H9 (cell line): Measurements from ENCODE around the gene ARHGAP24. TPM values are rescaled to one million over a fixed set of nuclear protein-coding genes. Genes with fewer than 3 reads are reported as not detected.

Source experiments
- DNase-seq: peaks from one replicate; pipeline ENCODE4 v3.0.0-alpha.2; 2017
- H2AFZ ChIP-seq: one replicate; pipeline ENCODE4 v1.6.1; 2013; ENCODE audit warnings: mild to moderate bottlenecking, low read length, control low read depth, moderate library complexity
- H2AK5ac ChIP-seq: 2 replicates; pipeline ENCODE4 v1.6.1; 2013; ENCODE audit warnings: low read length, control low read depth, mixed read lengths; ENCODE audit not compliant: insufficient read length
- H2BK120ac ChIP-seq: one replicate; pipeline ENCODE4 v1.6.1; 2013; ENCODE audit warnings: low read depth, mild to moderate bottlenecking, low read length, control low read depth, inconsistent platforms; ENCODE audit not compliant: poor library complexity, severe bottlenecking
- H2BK12ac ChIP-seq: 2 replicates; pipeline ENCODE4 v1.6.1; 2013; ENCODE audit warnings: low read length, control low read depth, mixed read lengths, low read depth; ENCODE audit not compliant: insufficient read length
- H2BK15ac ChIP-seq: 2 replicates; pipeline ENCODE4 v1.6.1; 2013; ENCODE audit warnings: low read depth, low read length, control low read depth
- H2BK20ac ChIP-seq: one replicate; pipeline ENCODE4 v1.6.1; 2013; ENCODE audit warnings: low read depth, mild to moderate bottlenecking, low read length, control low read depth, inconsistent platforms; ENCODE audit not compliant: poor library complexity, severe bottlenecking
- H2BK5ac ChIP-seq: 2 replicates; pipeline ENCODE4 v1.6.1; 2013; ENCODE audit warnings: low read length, control low read depth, mixed read lengths; ENCODE audit not compliant: insufficient read length
- H3K14ac ChIP-seq: 2 replicates; pipeline ENCODE4 v1.6.1; 2013; ENCODE audit warnings: low read length, control low read depth; ENCODE audit not compliant: insufficient read depth
- H3K18ac ChIP-seq: 2 replicates; pipeline ENCODE4 v1.6.1; 2013; ENCODE audit warnings: low read depth, mild to moderate bottlenecking, mixed read lengths, low read length, control low read depth; ENCODE audit not compliant: insufficient read length
- H3K23ac ChIP-seq: 2 replicates; pipeline ENCODE4 v1.6.1; 2013; ENCODE audit warnings: low read length, control low read depth, mixed read lengths, low read depth; ENCODE audit not compliant: insufficient read length
- H3K23me2 ChIP-seq: 2 replicates; pipeline ENCODE4 v1.6.1; 2013; ENCODE audit warnings: low read depth, mild to moderate bottlenecking, mixed read lengths, low read length, control low read depth; ENCODE audit not compliant: insufficient read length, poor library complexity, severe bottlenecking
- H3K27ac ChIP-seq: 2 replicates; pipeline ENCODE4 v1.5.1; 2013; ENCODE audit warnings: low read length, control low read depth, mixed read lengths, low read depth; ENCODE audit not compliant: insufficient read length
- H3K27me3 ChIP-seq: 2 replicates; pipeline ENCODE4 v1.6.1; 2013; ENCODE audit warnings: low read length, control low read depth, inconsistent platforms; ENCODE audit not compliant: insufficient read depth
- H3K4ac ChIP-seq: 2 replicates; pipeline ENCODE4 v1.6.1; 2013; ENCODE audit warnings: low read depth, mild to moderate bottlenecking, control low read depth, inconsistent platforms, low read length, moderate library complexity
- H3K4me1 ChIP-seq: 2 replicates; pipeline ENCODE4 v1.6.1; 2013; ENCODE audit warnings: low read length, control low read depth, inconsistent platforms; ENCODE audit not compliant: insufficient read depth
- H3K4me2 ChIP-seq: 2 replicates; pipeline ENCODE4 v1.6.1; 2013; ENCODE audit warnings: low read length, control low read depth, mixed read lengths; ENCODE audit not compliant: insufficient read length, insufficient read depth
- H3K56ac ChIP-seq: 2 replicates; pipeline ENCODE4 v1.6.1; 2013; ENCODE audit warnings: low read depth, mild to moderate bottlenecking, mixed read lengths, low read length, control low read depth; ENCODE audit not compliant: insufficient read length
- H3K79me1 ChIP-seq: 2 replicates; pipeline ENCODE4 v1.6.1; 2013; ENCODE audit warnings: low read depth, mild to moderate bottlenecking, moderate library complexity, low read length, control low read depth, inconsistent platforms; ENCODE audit not compliant: insufficient read depth, poor library complexity, severe bottlenecking
- H3K79me2 ChIP-seq: 2 replicates; pipeline ENCODE4 v1.6.1; 2013; ENCODE audit warnings: low read length, control low read depth, inconsistent platforms; ENCODE audit not compliant: insufficient read depth
- H3K9ac ChIP-seq: 2 replicates; pipeline ENCODE4 v1.6.1; 2013; ENCODE audit warnings: low read length, control low read depth, mixed read lengths; ENCODE audit not compliant: insufficient read length; ENCODE audit errors: extremely low read depth
- H3K9me3 ChIP-seq: one replicate; pipeline ENCODE4 v1.6.1; 2013; ENCODE audit warnings: low read depth, low read length, inconsistent platforms; ENCODE audit not compliant: control insufficient read depth
- H3T11ph ChIP-seq: one replicate; pipeline ENCODE4 v1.6.1; 2013; ENCODE audit warnings: mild to moderate bottlenecking, low read length, control low read depth, inconsistent platforms
- H4K20me1 ChIP-seq: one replicate; pipeline ENCODE4 v1.6.1; 2013; ENCODE audit not compliant: control insufficient read depth, insufficient read length, insufficient read depth
- H4K5ac ChIP-seq: 2 replicates; pipeline ENCODE4 v1.6.1; 2013; ENCODE audit warnings: low read depth, mild to moderate bottlenecking, mixed read lengths, low read length, control low read depth; ENCODE audit not compliant: insufficient read length
- H4K8ac ChIP-seq: replicated peaks from 2 replicates; pipeline ENCODE4 v1.6.1; 2013; ENCODE audit warnings: low read length, control low read depth, mixed read lengths, low read depth; ENCODE audit not compliant: insufficient read length
- H4K91ac ChIP-seq: 2 replicates; pipeline ENCODE4 v1.6.1; 2013; ENCODE audit warnings: low read depth, mild to moderate bottlenecking, moderate library complexity, mixed read lengths, low read length, control low read depth; ENCODE audit not compliant: insufficient read length
- H3K27ac Mint-ChIP-seq, 3 experiments: 2 replicates in 2 of 3; 3 replicates in 1 of 3; pipeline ENCODE4 v1.8.0; 2020 to 2021; ENCODE audit warnings: mixed read lengths in 3 of 3, mild to moderate bottlenecking in 1 of 3, moderate library complexity in 1 of 3
- H3K27me3 Mint-ChIP-seq: 2 replicates; pipeline ENCODE4 v1.8.0; 2021; ENCODE audit warnings: low read depth, mild to moderate bottlenecking, moderate library complexity, mixed read lengths
- H3K36me3 Mint-ChIP-seq, 3 experiments: 2 replicates in 2 of 3; 3 replicates in 1 of 3; pipeline ENCODE4 v1.8.0; 2020 to 2021; ENCODE audit warnings: low read depth in 3 of 3, mixed read lengths in 3 of 3; ENCODE audit not compliant: insufficient read depth in 1 of 3
- H3K4me1 Mint-ChIP-seq, 2 experiments: 2 replicates each; pipeline ENCODE4 v1.8.0; 2020; ENCODE audit warnings: mixed read lengths in 2 of 2
- H3K4me3 Mint-ChIP-seq, 2 experiments: 2 replicates in 1 of 2; 3 replicates in 1 of 2; pipeline ENCODE4 v1.8.0; 2020 to 2021; ENCODE audit warnings: mild to moderate bottlenecking in 2 of 2, mixed read lengths in 2 of 2, moderate library complexity in 1 of 2
- H3K9me3 Mint-ChIP-seq, 2 experiments: 2 replicates in 1 of 2; 3 replicates in 1 of 2; pipeline ENCODE4 v1.8.0; 2020; ENCODE audit warnings: mild to moderate bottlenecking in 2 of 2, mixed read lengths in 2 of 2, moderate library complexity in 1 of 2
- CTCF ChIP-seq: fragments of 200-600 bp; sonication (generic); conservative IDR thresholded peaks from 3 replicates; pipeline ENCODE4 v1.8.0; 2021; ENCODE audit warnings: antibody characterized with exemption, mild to moderate bottlenecking
- WGBS: extraction: QIAGEN DNeasy Blood & Tissue Kit; methylation state at CpG from one replicate; pipeline ENCODE4 v1.1.7; 2013; ENCODE audit warnings: missing lambda C conversion rate, low lambda C conversion rate, mixed read lengths; ENCODE audit not compliant: insufficient read length; ENCODE audit errors: extremely low coverage; 5-methylcytosine and 5-hydroxymethylcytosine counted together
- total RNA-seq: library from RNA; stranded (reverse); gene quantifications from 2 replicates; pipeline ENCODE4 v1.2.1, GENCODE V29; 2021

The ARHGAP24 gene
- total RNA-seq, 1 experiment from 2014 or later, result 0.37 TPM

- Histone ChIP-seq H2BK5ac (no peak overlapping the region), H3K4me1 (peaks cover 3% of the 10 kb centered on the region; the same call in 1 of the 2 replicates), H3K9ac (no peak overlapping the region), H3K79me1 (no peaks in the 10 kb centered on the region), H4K5ac (no peak overlapping the region), H4K8ac (no peak overlapping the region), H3K4me2 (no peak overlapping the region), H2BK12ac (no peak overlapping the region), H3K23me2 (no peaks in the 10 kb centered on the region), H3K56ac (no peak overlapping the region), H3K18ac (no peak overlapping the region), H2BK15ac (no peak overlapping the region), H3K23ac (no peak overlapping the region), H4K91ac (no peak overlapping the region), H3K27ac (no peak overlapping the region), H3K9me3 (no peaks in the 10 kb centered on the region), H2BK120ac (no peak overlapping the region), H3K27me3 (no peaks in the 10 kb centered on the region), H4K20me1 (no peaks in the 10 kb centered on the region), H2AFZ (no peak overlapping the region), H2BK20ac (no peak overlapping the region), H3K14ac (no peak overlapping the region), H3T11ph (no peak overlapping the region), H3K4ac (no peak overlapping the region), H3K79me2 (no peaks in the 10 kb centered on the region), H2AK5ac (no peak overlapping the region)
- no peak overlapping the region for H3K27ac Mint-ChIP-seq
- H3K27me3 Mint-ChIP-seq, result no peaks in the 10 kb centered on the region
- no peak for DNase-seq
- WGBS, result no CpG with 5 or more reads among the region's 3 CpGs
- peaks cover 11 to 12% of the 10 kb centered on the region in 2 experiments for H3K4me1 Mint-ChIP-seq
- H3K4me3 Mint-ChIP-seq, result no peak overlapping the region
- no peaks in the 10 kb centered on the region for H3K36me3 Mint-ChIP-seq
- no peaks in the 10 kb centered on the region for H3K9me3 Mint-ChIP-seq
- no peak for TF ChIP-seq CTCF
Measured at GRCh38 chr4:85879518-85879917, 404.6 kb downstream of the ARHGAP24 start.
